ENCODE results near the gene TBL1XR1.
"Not testable (repeated sequence)": the region's sequence is repeated elsewhere in the genome, so short reads cannot be mapped to it uniquely, and the experiment has no call there.

TBL1XR1 gene

DNA sequence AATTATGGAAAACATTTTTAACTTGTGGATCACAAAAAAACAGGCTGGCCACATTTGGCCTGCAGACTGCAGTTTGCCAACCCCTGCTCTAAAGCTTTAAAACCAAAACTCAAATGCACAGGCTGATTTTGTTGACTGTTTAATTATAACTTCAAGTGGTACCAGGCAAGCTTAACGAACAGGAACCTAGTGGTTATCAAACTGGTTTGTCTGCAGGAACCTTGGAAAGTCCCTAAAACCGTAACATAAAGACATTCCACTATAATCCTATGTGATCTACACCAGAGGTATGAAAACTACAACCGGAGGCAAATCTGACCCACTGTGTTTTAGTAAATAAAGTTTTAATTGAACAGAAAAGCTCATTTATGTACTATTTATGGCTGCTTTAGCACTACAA lies 52.4 kb downstream of the TBL1XR1 start:
- DNase-seq (ENCODE audit: low spot score) (peak; percentile 47), FAIRE-seq (peak; percentile 67)

DNA sequence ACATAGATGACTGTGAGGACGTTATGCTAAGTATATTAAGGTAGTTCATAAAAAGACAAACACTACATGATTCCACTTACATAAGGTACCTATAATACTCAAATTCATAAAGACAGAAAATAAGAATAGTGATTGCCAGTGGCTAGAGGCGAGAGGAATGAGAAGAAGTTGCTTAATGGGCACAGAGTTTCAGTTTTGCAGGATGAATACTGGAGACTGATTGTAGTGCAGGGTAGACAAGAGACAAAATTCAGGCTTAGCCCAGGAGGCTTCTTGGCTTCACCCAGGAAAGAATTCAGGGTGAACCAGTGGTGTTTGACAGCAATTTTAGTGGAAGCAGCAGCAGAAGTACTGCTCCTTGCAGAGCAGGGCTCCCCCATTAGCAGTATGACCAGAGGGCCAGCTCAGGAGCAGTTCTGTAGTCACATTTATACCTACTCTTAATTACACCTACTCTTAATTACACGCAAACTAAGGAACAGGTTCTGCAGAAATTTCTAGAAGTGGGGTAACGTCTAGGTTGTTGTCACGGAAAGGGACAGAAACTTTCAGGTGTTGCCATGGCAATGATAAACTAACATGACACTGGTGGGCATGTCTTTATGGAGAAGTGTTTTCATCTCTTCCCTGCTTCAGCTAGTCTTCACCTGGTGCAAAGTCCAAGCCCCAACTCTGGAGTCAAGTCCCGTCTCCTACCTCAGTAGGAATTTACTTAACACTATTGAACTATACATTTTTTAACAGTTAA lies 55.2 kb downstream of the TBL1XR1 start:
- no peak for FAIRE-seq
- no peak for DNase-seq (ENCODE audit: low spot score)

DNA sequence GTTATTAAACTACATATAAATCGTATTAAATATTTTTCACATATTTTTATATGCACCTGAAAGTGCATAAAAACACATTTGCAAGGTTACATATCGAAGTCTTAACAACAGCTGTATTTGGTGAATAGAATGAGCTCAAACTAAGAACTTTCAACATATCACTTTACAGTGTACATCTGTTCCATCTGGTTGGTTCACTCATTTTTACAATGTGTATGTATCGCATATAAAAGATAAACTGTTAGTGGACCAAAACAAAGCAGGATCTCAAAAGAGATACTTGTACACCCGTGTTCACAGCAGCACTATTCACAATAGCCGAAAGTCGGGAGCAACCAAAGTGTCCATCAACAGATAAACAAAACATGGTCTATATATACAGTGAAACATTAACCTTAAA lies 55.8 kb downstream of the TBL1XR1 start:
- DNase-seq (ENCODE audit: low spot score): no peak
- no peak for FAIRE-seq

DNA sequence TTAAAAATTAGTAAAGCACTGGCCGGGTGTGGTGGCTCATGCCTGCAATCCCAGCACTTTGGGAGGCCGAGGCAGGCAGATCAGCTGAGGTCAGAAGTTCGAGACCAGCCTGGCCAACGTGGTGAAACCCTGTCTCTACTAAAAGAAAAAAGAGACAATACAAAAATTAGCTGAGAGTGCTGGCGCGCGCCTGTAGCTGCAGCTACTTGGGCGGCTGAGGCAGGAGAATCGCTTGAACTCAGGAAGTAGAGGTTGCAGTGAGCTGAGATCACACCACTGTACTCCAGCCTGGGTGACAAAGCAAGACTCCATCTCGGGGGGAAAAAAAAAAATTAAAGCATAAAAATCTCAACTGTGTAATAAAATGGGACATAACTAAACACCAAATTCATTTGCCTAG lies 58.1 kb downstream of the TBL1XR1 start:
- FAIRE-seq: not testable (repeated sequence)

DNA sequence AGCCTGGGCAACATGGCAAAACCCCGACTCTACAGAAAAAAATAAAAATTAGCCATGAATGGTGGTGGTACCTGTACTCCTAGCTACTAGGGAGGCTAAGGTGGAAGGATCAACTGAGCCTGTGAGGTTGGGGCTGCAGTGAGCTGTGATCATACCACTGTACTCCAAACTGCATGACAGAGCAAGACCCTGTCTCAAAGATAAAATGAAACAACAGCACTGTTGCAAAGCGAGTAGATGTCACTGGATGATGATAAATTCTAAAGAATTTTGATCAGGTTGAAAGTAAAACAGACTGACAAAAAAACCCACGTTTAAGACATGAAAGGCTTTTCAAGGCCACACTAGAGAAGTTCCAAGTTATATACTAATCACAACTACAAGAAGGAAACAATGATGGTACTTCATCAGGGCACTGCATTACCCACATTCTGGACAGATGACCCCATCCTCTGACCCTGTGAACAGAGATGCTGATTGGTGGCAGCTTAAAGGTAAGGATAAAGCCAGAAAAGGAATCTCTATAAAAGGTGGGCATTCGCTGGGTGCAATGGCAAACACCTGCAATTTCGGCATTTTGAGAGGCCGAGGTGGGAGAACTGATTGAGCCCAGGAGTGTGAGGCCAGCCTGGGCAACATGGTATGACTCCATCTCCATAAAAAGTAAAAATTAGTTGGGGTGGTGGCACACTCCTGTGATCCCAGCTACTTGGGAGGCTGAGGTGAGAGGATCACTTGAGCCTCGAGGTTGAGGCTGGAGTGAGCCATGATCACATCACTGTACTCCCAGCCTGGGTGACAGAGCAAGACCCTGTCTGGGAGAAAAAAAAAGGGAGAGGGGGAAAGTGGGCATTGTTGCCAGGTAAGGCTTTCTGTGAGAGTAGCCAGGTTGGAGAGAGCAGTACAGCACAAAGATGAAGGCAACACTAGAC lies 59.2 kb downstream of the TBL1XR1 start:
- no peak for FAIRE-seq

More for the DNA sequence above, 58.1 kb downstream of the TBL1XR1 start:
- DNase-seq (ENCODE audit: low spot score): not testable (repeated sequence)

DNA sequence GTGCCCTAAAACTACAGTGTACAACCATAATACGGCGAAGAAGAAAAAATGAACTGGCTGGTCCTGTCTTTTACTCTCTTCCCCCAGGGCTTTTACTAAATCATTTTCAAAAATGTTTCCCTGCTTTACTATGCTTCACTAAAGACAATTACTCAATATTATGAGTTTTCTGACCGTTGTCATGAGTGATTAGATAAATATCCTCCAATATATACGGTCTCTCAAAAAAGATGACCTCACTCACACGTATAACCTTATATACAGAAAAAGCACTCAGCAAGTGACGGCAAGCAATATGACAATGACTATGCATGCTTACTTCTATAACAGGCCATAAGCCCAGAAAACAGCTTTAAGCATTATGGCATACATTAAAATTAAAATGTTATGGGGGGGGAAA lies 60.5 kb downstream of the TBL1XR1 start:
- no peak for FAIRE-seq
- no peak for DNase-seq (ENCODE audit: low spot score)

More for the DNA sequence above, 59.2 kb downstream of the TBL1XR1 start:
- DNase-seq (ENCODE audit: low spot score): no peak

DNA sequence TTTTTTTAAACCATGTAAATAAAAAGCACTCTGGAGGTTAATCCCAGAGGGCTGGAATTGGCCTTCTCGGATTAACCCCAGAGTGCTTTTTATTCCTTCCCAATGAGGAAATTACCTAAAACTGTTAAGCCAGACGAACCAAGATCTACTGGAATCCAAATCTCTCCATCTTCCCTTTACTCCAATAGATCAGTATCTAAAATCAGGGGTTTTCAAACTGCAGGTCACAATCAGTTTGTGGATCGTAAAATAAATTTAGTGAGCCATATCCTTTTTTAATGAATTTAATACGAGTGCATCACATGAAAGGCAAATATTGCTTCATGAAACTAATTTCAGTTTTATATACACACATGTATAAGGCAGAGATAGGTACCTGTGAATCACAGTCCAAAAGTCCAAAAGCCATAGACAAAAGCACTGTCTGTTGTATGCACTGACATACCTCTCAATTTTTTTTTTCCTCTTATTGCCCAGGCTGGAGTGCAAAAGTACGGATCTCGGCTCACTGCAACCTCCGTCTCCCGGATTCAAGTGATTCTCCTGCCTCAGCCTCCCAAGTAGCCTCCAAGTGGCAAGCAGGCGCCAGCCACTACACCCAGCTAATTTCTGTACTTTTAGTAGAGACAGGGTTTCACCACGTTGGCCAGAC lies 61.3 kb downstream of the TBL1XR1 start:
- FAIRE-seq: no peak
- DNase-seq (ENCODE audit: low spot score): no peak

DNA sequence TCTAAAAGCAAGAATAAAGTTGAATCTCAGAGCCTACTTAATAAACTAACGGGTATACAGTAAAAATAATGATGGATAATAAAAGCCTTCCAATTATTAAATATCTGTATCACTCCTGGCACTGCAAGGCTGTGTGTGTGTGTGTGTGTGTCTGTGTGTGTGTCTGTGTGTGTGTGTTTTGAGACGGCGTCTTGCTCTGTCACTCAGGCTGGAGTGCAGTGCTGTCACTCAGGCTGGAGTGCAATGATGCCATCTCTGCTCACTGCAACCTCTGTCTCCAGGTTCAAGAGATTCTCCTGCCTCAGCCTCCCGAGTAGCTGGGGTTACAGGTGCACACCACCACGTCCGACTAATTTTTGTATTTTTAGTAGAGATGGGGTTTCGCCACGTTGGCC lies 62.5 kb downstream of the TBL1XR1 start:
- FAIRE-seq (no peak), DNase-seq (ENCODE audit: low spot score) (no peak)

DNA sequence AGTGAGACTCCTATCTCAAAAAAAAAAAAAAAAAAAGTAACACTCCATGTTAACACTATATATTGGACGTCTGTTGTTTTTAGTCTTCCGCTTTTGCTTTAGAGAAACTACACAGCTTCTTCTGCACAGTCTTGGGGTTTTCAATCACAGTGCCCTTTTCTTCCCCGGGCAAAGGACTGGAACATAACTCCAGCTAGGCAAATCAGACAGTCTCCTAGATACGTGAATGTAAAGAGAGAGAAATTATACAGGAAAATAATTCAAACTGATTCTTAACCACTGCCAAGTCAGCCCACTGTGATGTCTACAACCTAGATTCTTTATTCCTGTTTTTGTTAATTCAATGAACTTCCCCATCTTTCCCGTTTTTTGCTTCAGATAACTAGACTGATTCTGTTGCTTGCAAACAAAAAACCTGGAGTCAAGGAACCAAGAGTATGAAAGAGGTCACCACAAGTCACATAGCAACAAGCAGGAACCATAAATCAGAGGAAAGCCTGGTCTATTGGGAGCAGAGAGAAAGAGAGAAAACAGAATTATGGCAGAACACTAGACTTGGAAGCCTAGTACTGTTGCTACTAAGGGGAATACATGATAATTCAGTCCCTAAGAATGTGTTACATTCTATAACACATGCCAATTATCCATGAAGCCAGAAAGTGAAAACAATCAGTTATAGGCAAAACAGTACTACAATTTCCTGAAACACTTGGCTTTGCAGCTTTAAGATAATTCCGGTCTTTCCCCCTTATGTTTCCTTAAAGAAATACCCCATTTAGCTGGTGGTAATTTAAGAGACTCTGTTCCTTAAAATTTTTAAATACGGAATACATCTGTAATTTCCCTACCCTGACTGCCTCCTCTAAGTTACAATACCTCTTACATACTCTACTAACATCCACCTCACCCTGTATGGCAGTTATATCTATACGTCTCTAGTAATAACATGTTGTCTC lies 63.1 kb downstream of the TBL1XR1 start:
- no peak for DNase-seq (ENCODE audit: low spot score)
- FAIRE-seq: no peak

DNA sequence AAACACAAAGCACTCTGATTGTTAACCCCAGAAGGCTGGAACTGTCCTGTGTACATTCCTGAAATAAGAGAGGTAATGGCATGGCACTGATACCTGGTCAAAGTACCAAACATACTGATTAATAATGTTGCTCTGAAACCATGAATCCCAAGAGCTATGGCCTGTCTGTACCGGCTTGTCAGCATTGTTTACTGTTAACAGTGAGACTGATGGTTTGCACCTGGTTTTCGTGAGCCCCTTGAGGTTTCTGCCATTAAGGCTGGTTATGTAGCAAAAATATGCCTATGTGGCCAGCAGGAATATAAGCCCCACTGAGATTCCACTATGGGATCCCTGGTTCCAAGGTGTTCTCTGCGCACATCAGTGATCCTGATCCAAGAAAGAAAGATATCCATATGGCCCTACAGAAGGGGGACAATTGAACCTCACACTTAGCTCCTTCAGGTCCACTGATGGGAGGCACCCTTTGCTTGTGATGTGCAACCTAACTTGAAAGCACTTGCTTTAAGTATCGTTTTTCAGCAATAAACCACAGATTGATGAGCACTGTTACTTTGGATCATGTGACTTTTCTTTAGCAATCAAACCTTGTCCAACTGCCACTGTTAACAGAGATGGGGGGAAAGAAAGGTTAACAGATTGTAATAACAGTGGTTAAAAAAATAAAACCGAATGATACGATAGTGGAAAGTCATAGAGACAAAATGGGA lies 65.2 kb downstream of the TBL1XR1 start:
- no peak for FAIRE-seq
- DNase-seq (ENCODE audit: low spot score): no peak

DNA sequence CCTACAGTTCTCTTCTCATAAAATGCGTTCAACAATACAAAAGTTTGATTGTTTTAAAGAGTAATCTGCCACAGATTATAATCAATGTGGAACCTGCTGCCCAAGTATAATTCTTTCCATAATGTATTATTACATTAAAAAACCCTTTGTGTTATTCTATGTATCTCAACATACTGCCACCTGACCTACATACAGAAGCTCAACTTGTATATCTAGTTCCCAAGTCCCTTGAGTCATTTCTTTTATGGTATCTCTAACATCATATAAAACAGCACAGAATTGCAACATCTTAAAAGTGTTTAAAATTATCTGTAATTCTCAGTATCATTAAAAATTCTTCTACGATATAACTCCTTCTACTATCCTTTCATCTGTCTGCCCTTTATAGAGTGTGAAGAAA lies 70.3 kb downstream of the TBL1XR1 start:
- DNase-seq (ENCODE audit: low spot score) (no peak), FAIRE-seq (no peak)

DNA sequence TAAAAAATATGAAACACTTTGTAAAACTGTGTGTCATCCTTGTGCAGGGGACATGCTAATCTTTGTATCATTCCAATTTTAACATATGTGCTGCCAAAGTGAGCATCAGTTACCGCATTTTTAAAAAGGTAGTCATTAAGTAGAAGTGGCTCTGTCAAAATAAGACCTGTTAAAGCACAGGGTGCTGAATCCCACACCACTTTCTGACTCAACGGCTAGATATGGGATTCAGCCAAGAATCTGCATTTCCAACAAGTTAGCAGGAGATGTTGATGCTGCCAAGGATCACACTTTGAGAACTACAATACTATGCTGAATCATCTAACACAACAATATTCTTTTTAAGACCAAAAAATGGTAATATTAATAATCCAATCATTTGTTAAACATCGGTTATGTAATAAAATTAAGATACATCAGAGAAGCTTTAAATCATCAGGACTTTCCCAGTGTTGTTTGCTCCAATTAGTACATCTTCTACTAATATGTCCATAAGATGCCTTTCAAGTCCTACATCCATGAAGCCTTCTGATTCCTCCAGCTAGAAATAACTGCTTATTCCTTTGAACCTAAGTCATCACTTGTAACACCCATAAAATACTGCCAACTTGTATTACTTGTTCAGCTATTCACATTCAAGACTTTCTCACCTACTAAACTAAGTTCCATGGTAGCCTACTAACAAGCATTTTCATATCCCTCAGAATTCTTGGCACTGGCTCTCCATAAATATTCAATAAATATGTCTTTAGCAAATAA lies 71.1 kb downstream of the TBL1XR1 start:
- FAIRE-seq: peak; percentile 93
- DNase-seq (ENCODE audit: low spot score): peak; percentile 72

DNA sequence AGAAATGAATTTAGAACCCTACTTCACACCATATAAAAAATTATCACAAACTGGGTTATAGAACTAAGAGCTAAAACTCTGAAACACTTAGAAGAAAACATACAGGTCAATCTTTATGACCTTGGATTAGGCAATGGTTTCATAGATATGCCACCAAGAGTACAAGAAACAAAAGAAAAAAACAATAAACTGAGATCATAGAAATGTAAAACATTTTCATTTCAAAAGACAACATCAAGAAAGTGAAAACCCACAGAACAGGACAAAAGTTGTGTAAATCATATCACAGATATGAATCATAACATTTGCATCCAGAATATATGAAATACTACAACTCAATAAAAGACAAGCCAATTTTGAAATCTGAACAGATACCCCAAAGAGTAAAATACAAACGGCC lies 72.4 kb downstream of the TBL1XR1 start:
- no peak for FAIRE-seq
- DNase-seq (ENCODE audit: low spot score): no peak

DNA sequence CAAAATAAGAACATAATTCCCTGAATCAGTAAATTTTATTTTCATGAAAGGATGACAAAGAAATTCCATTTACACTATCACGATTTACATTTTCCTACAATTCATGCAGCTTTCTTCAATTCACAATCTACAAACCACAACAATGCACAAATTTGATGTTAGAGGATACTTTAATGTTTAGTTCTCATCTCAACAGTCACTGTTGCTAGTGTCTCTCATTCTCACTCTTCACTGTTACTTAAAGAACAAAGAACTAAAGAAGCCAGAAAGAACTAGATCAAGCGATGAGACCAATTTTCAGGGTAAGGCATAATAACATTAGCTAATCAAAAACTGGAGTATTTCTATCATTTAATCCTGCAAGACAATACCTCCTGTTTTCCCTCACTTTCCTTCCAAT lies 73.5 kb downstream of the TBL1XR1 start:
- FAIRE-seq: no peak
- no peak for DNase-seq (ENCODE audit: low spot score)

DNA sequence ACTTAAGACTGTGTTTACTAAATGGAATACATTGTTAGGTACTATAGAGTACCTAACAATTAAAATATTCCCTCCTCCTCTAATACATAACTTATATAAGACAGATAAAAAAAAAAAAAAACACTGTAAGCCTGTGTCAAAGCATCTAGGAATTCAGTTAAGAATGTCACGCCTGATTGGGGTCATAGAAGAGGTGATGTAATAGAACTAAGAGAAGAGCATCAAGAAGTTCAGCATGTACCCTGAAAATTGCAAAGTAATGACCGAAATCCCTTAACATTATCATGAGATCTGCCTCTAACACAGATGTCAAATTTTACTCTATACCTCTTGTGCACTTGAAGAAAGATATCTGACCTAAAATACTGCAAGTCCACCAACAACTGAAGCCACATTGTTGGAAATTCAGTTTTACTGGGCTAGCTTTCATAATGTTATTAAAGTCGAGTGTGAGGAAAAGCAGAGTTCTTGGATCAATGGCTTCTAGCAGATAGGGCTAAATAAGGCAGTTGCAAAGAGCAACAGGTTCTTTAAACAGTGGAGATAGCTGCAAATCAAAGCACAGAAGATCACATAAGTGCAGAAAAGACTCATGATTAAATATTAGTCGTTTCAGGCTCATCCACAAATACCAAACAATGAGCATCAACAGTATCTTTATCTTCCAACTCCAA lies 75.0 kb downstream of the TBL1XR1 start:
- FAIRE-seq: peak; percentile 81
- DNase-seq (ENCODE audit: low spot score): peak; percentile 65

DNA sequence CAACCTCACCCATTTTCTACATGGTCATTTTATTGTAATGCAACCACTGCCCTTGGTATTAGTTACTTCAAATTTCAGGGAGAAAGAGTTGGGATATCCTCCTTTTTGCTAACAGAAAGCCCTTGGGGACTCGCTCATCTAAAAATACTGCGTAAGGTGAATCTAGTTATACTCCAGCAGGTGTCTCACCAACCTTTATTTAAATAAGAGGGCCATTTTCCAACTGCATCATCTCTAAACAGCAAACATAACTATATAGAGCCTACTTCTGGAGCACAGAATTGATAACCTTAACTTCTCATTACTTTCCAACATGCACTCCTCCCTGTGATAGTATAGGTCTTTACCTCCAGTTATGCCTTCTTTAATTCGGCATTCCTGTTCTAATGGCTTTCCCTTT lies 77.5 kb downstream of the TBL1XR1 start:
- FAIRE-seq (no peak), DNase-seq (ENCODE audit: low spot score) (no peak)

DNA sequence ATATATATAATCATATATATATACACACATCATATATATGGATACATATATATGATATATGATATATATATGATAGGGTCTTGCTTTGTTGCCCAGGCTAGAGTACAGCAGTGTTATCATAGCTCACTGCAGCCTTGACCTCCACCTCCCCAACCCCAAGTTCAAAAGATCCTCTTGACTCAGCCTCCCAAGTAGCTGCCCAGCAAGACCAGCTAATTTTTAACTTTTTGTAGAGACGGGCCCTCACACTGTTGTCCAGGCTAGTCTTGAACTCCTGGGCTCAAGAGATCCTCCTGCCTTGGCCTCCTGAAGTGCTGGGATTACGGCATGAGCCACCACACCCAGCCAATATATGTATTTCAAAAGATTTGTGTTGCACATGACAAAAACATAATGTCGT lies 83.0 kb downstream of the TBL1XR1 start:
- FAIRE-seq (no peak), DNase-seq (ENCODE audit: low spot score) (no peak)

DNA sequence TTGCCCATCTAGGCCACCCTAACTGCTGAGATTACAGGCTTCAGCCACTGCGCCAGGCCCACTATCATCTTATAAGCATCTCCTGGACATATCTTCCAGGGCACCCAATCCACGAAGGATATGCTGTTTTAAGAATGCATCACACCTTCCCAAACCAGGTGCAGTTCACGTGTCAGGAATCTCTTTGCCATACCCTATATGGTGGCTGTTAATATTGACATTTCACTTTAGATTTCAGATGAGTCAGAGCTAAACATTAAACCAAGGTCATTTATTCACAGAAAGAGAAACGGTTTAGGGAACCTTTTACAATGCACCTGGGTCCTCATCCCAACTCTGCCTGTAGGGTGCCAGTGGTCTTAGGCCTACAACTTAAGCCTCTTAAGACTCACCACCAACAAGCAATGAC lies 85.7 kb downstream of the TBL1XR1 start:
- FAIRE-seq: peak; percentile 73
- DNase-seq (ENCODE audit: low spot score): peak; percentile 48

DNA sequence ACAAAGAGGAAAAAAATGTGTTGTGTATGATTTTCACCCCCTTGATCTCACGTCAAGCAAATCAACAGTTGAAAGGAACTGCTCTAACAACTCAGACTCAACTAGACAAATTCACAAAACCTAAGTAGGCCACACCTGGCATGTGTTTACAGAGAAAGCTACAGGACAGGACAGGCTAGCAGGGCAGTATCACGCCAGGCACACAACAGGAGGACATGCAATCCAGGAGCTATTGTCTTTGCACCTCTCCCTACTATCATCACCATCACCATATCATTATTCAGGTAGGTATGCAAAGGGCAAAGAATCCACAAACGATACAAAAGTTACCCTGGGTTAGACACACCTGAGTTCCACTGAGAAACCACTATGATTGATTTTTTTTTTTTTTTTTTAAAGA lies 86.4 kb downstream of the TBL1XR1 start:
- no peak for DNase-seq (ENCODE audit: low spot score)
- no peak for FAIRE-seq
